IMR-90 (cell line): ENCODE measurements around the gene SMKR1.

Source experiments
- CEBPB ChIP-seq: IDR thresholded peaks from 2 replicates; pipeline ENCODE4 v1.6.1; 2012; ENCODE audit warnings: low read depth, low read length, improper control_type of control experiment
- CHD1 ChIP-seq: IDR thresholded peaks from 2 replicates; pipeline ENCODE4 v1.6.1; 2012; ENCODE audit warnings: low read depth, low read length, improper control_type of control experiment
- FOS ChIP-seq: fragments of 150-350 bp; IDR thresholded peaks from 2 replicates; pipeline ENCODE4 v1.6.1; 2016; ENCODE audit warnings: low read depth, low read length
- MAFK ChIP-seq: IDR thresholded peaks from 2 replicates; pipeline ENCODE4 v1.6.1; 2012; ENCODE audit warnings: low read depth, low read length, improper control_type of control experiment
- MXI1 ChIP-seq: IDR thresholded peaks from 2 replicates; pipeline ENCODE4 v1.6.1; 2012; ENCODE audit warnings: low read depth, mild to moderate bottlenecking, low read length, moderate library complexity, borderline replicate concordance
- POLR2A ChIP-seq: IDR thresholded peaks from 2 replicates; pipeline ENCODE4 v1.6.1; 2012; ENCODE audit warnings: mild to moderate bottlenecking, low read depth, low read length
- RAD21 ChIP-seq: IDR thresholded peaks from 2 replicates; pipeline ENCODE4 v1.6.1; 2012; ENCODE audit warnings: low read length, improper control_type of control experiment
- RCOR1 ChIP-seq: IDR thresholded peaks from 2 replicates; pipeline ENCODE4 v1.6.1; 2012; ENCODE audit warnings: mild to moderate bottlenecking, low read length, improper control_type of control experiment; ENCODE audit not compliant: insufficient replicate concordance
- RFX5 ChIP-seq: IDR thresholded peaks from 2 replicates; pipeline ENCODE4 v1.8.0; 2012; ENCODE audit warnings: low read depth, mild to moderate bottlenecking, low read length, moderate library complexity
- SMC3 ChIP-seq: fragments of 150-350 bp; IDR thresholded peaks from 2 replicates; pipeline ENCODE4 v1.6.1; 2016; ENCODE audit warnings: low read depth, mild to moderate bottlenecking, antibody characterized with exemption, low read length, moderate library complexity
- TF ChIP-seq, protein P1 (sequence below): conservative IDR thresholded peaks from 2 replicates; pipeline ENCODE4 v1.5.1; 2012; ENCODE audit warnings: mild to moderate bottlenecking, low read depth, low read length, improper control_type of control experiment
- TF ChIP-seq, protein P2 (sequence below): fragments of 150-350 bp; IDR thresholded peaks from 2 replicates; pipeline ENCODE4 v1.6.1; 2017; ENCODE audit warnings: mild to moderate bottlenecking, antibody characterized with exemption, low read length, low read depth

DNA sequence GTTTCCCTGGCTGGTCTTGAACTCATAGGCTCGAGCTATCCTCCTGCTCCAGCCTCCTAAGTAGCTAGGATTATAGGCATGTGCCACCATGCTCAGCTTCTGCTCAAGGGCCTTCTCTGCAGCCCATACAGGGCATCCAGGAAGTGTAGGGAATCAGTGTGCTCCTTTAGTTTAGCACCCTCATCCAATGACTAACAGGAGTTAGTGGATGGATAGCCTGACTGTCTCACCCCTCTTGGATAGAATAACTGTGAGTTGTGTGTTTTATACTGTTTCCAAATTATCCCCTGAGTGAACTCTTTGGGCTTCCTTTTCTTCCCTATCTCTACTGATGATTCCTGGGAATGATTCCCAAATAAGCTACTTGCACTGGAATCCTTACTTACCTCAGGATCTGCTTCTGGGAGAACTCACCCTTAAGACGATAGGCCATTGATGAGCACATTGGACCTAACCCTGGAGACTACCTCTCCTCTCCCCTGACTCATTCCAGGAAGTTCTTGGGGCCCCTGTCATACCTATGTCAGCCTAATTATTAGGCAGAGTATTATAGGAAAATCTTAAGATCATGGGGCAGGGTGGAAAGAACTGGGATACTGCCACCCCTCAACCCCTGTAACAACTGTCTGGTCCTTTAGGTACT lies 49.6 kb upstream of the SMKR1 start:
- no peak for TF ChIP-seq CHD1
- TF ChIP-seq, protein P1, sequence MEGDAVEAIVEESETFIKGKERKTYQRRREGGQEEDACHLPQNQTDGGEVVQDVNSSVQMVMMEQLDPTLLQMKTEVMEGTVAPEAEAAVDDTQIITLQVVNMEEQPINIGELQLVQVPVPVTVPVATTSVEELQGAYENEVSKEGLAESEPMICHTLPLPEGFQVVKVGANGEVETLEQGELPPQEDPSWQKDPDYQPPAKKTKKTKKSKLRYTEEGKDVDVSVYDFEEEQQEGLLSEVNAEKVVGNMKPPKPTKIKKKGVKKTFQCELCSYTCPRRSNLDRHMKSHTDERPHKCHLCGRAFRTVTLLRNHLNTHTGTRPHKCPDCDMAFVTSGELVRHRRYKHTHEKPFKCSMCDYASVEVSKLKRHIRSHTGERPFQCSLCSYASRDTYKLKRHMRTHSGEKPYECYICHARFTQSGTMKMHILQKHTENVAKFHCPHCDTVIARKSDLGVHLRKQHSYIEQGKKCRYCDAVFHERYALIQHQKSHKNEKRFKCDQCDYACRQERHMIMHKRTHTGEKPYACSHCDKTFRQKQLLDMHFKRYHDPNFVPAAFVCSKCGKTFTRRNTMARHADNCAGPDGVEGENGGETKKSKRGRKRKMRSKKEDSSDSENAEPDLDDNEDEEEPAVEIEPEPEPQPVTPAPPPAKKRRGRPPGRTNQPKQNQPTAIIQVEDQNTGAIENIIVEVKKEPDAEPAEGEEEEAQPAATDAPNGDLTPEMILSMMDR = no peak
- TF ChIP-seq, protein P2, sequence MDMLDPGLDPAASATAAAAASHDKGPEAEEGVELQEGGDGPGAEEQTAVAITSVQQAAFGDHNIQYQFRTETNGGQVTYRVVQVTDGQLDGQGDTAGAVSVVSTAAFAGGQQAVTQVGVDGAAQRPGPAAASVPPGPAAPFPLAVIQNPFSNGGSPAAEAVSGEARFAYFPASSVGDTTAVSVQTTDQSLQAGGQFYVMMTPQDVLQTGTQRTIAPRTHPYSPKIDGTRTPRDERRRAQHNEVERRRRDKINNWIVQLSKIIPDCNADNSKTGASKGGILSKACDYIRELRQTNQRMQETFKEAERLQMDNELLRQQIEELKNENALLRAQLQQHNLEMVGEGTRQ = no peak
- TF ChIP-seq RFX5 = no peak
- no peak for TF ChIP-seq MAFK
- TF ChIP-seq CEBPB = no peak
- TF ChIP-seq POLR2A = no peak
- no peak for TF ChIP-seq SMC3
- no peak for TF ChIP-seq MXI1
- no peak for TF ChIP-seq FOS
- TF ChIP-seq RCOR1 = no peak
- no peak for TF ChIP-seq RAD21
